PFSK-1 (cell line): Measurements from ENCODE around the gene ASB13.

Source experiments
- FOXP2 ChIP-seq: optimal IDR thresholded peaks from 2 replicates; pipeline ENCODE3; 2011; ENCODE audit warnings: borderline replicate concordance, control low read depth, inconsistent platforms; ENCODE audit not compliant: insufficient read depth; ENCODE audit errors: extremely low read length, extremely low read depth
- POLR2AphosphoS5 ChIP-seq: IDR thresholded peaks from 2 replicates; pipeline ENCODE4 v1.6.1; 2012; ENCODE audit warnings: low read depth, mild to moderate bottlenecking, control low read depth, low read length, moderate library complexity
- REST ChIP-seq, 2 experiments: IDR thresholded peaks; 2 replicates each; pipeline versions ENCODE4 v1.6.1 to v1.8.0; 2011 to 2012; ENCODE audit warnings: low read depth in 2 of 2, low read length in 2 of 2, control low read depth in 1 of 2, inconsistent platforms in 1 of 2, mild to moderate bottlenecking in 1 of 2, moderate library complexity in 1 of 2; ENCODE audit not compliant: insufficient read depth in 1 of 2
- SIN3A ChIP-seq: IDR thresholded peaks from 2 replicates; pipeline ENCODE4 v1.6.1; 2012; ENCODE audit warnings: mild to moderate bottlenecking, low read length, moderate library complexity, borderline replicate concordance; ENCODE audit not compliant: insufficient read depth
- TAF1 ChIP-seq: IDR thresholded peaks from 2 replicates; pipeline ENCODE4 v1.6.1; 2012; ENCODE audit warnings: low read length, control low read depth, borderline replicate concordance; ENCODE audit not compliant: insufficient read depth

ASB13 gene

GRCh38 chr10:5594271-5595049 lies 71.9 kb downstream of the ASB13 start:
- TF ChIP-seq FOXP2 (no peak), TAF1 (no peak), POLR2AphosphoS5 (no peak), REST (IDR thresholded peaks at IDR 0.05; ENCODE audit: insufficient read depth in 1 of 2, low read depth in 2 of 2, low read length in 2 of 2) (no peak), SIN3A (no peak)

- TF ChIP-seq REST (IDR thresholded peaks at IDR 0.05; ENCODE audit: insufficient read depth in 1 of 2, low read depth in 2 of 2, low read length in 2 of 2) (no peak), FOXP2 (no peak), SIN3A (no peak), TAF1 (no peak), POLR2AphosphoS5 (no peak)
Observed at GRCh38 chr10:5592070-5592469, 74.3 kb downstream of the ASB13 start.

GRCh38 chr10:5591336-5591824 lies 75.0 kb downstream of the ASB13 start:
- TF ChIP-seq REST (IDR thresholded peaks at IDR 0.05; ENCODE audit: insufficient read depth in 1 of 2, low read depth in 2 of 2, low read length in 2 of 2) (no peak), SIN3A (no peak), TAF1 (no peak), FOXP2 (no peak), POLR2AphosphoS5 (no peak)

- TF ChIP-seq FOXP2 = no peak
- TF ChIP-seq TAF1 = no peak
- no peak for TF ChIP-seq REST (IDR thresholded peaks at IDR 0.05; ENCODE audit: insufficient read depth in 1 of 2, low read depth in 2 of 2, low read length in 2 of 2)
- TF ChIP-seq SIN3A = no peak
- TF ChIP-seq POLR2AphosphoS5 = no peak
Observed at GRCh38 chr10:5590816-5591215, 75.6 kb downstream of the ASB13 start.
